PC-9 (cell line): ENCODE data around the gene SLC7A8. TPM values are rescaled to one million over a fixed set of nuclear protein-coding genes. Genes with fewer than 3 reads are reported as not detected.

Experiments used
- BruUV-seq: library from RNA; stranded (reverse); fragments of 400-500 nt; replicated peaks from 2 replicates; lab custom pipeline; 2021; lab: Mats Ljungman, UMichigan
- CTCF ChIA-PET: fragments of 300-600 bp; sonication (Branson Sonifier 250); formaldehyde crosslinking; loops from one replicate; lab custom pipeline; 2022; ENCODE audit warnings: antibody characterized with exemption; lab: Charles Lee
- POLR2A ChIA-PET: fragments of 300-600 bp; sonication (Branson Sonifier 250); formaldehyde crosslinking; loops from one replicate; lab custom pipeline; 2022; ENCODE audit warnings: antibody characterized with exemption; ENCODE audit not compliant: unreplicated experiment; lab: Charles Lee
- DNase-seq, 2 experiments: peaks; one replicate each; pipeline versions ENCODE4 v3.0.0 to v3.0.0-alpha.2; 2015 to 2022; ENCODE audit warnings: mixed read lengths in 1 of 2
- H2AFZ ChIP-seq: fragments of 200-600 bp; sonication (generic); 2 replicates; pipeline ENCODE4 v1.8.1; 2017; ENCODE audit warnings: antibody characterized with exemption
- H3F3A ChIP-seq: fragments of 200-600 bp; sonication (generic); 2 replicates; pipeline ENCODE4 v1.8.1; 2017; ENCODE audit warnings: antibody characterized with exemption, mild to moderate bottlenecking, low read depth; ENCODE audit not compliant: insufficient read depth
- H3K27ac ChIP-seq: fragments of 200-600 bp; sonication (generic); 2 replicates; pipeline ENCODE4 v1.6.1; 2016; ENCODE audit warnings: mixed run types
- H3K27me3 ChIP-seq: fragments of 200-600 bp; sonication (generic); 2 replicates; pipeline ENCODE4 v1.6.1; 2016; ENCODE audit warnings: low read depth, mixed run types; ENCODE audit not compliant: insufficient read depth
- H3K36me3 ChIP-seq: fragments of 200-600 bp; sonication (generic); 2 replicates; pipeline ENCODE4 v1.6.1; 2016; ENCODE audit warnings: low read depth, mixed run types
- H3K4me1 ChIP-seq: fragments of 200-600 bp; sonication (generic); replicated peaks from 2 replicates; pipeline ENCODE4 v1.6.1; 2016; ENCODE audit warnings: mixed run types; ENCODE audit not compliant: insufficient read depth
- H3K4me2 ChIP-seq: fragments of 200-600 bp; sonication (generic); 2 replicates; pipeline ENCODE4 v1.6.1; 2017; ENCODE audit warnings: mixed run types
- H3K4me3 ChIP-seq: fragments of 200-600 bp; sonication (generic); 2 replicates; pipeline ENCODE4 v1.6.1; 2016; ENCODE audit warnings: mixed run types
- H3K79me2 ChIP-seq: fragments of 200-600 bp; sonication (generic); 2 replicates; pipeline ENCODE4 v1.6.1; 2017; ENCODE audit warnings: low read depth, mixed run types
- H3K9me2 ChIP-seq: fragments of 200-600 bp; sonication (generic); 2 replicates; pipeline ENCODE4 v1.8.1; 2017; ENCODE audit warnings: mild to moderate bottlenecking; ENCODE audit not compliant: insufficient read depth
- H3K9me3 ChIP-seq: fragments of 200-600 bp; sonication (generic); 2 replicates; pipeline ENCODE4 v1.8.1; 2016; ENCODE audit warnings: low read depth; ENCODE audit not compliant: insufficient read depth
- H4K20me1 ChIP-seq: fragments of 200-600 bp; sonication (generic); 2 replicates; pipeline ENCODE4 v1.8.1; 2017; ENCODE audit not compliant: insufficient read depth
- EZH2 ChIP-seq: fragments of 200-600 bp; sonication (generic); IDR thresholded peaks from 2 replicates; pipeline ENCODE4 v1.8.0; 2017; ENCODE audit warnings: antibody characterized with exemption, low read depth
- intact Hi-C: fragments of 100-400 bp; cut with micrococcal nuclease; formaldehyde crosslinking; loops from one replicate; pipeline ENCODE4 v1.10.0; 2022; ENCODE audit not compliant: unreplicated experiment
- total RNA-seq: library from RNA; stranded (reverse); gene quantifications from 2 replicates; pipeline ENCODE4 v1.2.3, GENCODE V29; 2021
- TF ChIP-seq, protein P1 (sequence below): fragments of 200-600 bp; sonication (generic); conservative IDR thresholded peaks from 2 replicates; pipeline ENCODE4 v1.6.1; 2017; ENCODE audit warnings: mixed run types, antibody characterized with exemption, mild to moderate bottlenecking, moderate library complexity

The SLC7A8 gene
- total RNA-seq, 1 experiment from 2014 or later = 3.6 TPM

- Histone ChIP-seq H3K4me1 (no peaks in the 10 kb centered on the region; the same call in 1 of the 2 replicates), H3F3A (0 out of 2 replicates have a peak, but pooled peaks cover 5% of the 10 kb centered on the region), H3K27ac (no peak overlapping the region), H3K4me2 (no peak overlapping the region), H3K9me2 (no peaks in the 10 kb centered on the region), H3K9me3 (no peaks in the 10 kb centered on the region), H2AFZ (no peak overlapping the region), H3K79me2 (no peaks in the 10 kb centered on the region), H4K20me1 (no peaks in the 10 kb centered on the region), H3K4me3 (no peak overlapping the region), H3K36me3 (no peaks in the 10 kb centered on the region), H3K27me3 (no peaks in the 10 kb centered on the region)
- no TSS peak for BruUV-seq
- CTCF ChIA-PET = no interaction called here
- intact Hi-C loops = no loop called here
- no peak for DNase-seq
- TF ChIP-seq EZH2 = no peak
- TF ChIP-seq, protein P1, sequence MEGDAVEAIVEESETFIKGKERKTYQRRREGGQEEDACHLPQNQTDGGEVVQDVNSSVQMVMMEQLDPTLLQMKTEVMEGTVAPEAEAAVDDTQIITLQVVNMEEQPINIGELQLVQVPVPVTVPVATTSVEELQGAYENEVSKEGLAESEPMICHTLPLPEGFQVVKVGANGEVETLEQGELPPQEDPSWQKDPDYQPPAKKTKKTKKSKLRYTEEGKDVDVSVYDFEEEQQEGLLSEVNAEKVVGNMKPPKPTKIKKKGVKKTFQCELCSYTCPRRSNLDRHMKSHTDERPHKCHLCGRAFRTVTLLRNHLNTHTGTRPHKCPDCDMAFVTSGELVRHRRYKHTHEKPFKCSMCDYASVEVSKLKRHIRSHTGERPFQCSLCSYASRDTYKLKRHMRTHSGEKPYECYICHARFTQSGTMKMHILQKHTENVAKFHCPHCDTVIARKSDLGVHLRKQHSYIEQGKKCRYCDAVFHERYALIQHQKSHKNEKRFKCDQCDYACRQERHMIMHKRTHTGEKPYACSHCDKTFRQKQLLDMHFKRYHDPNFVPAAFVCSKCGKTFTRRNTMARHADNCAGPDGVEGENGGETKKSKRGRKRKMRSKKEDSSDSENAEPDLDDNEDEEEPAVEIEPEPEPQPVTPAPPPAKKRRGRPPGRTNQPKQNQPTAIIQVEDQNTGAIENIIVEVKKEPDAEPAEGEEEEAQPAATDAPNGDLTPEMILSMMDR = no peak
- POLR2A ChIA-PET = no interaction called here
Measured at GRCh38 chr14:23173031-23173430, 10.4 kb downstream of the SLC7A8 start.

DNA sequence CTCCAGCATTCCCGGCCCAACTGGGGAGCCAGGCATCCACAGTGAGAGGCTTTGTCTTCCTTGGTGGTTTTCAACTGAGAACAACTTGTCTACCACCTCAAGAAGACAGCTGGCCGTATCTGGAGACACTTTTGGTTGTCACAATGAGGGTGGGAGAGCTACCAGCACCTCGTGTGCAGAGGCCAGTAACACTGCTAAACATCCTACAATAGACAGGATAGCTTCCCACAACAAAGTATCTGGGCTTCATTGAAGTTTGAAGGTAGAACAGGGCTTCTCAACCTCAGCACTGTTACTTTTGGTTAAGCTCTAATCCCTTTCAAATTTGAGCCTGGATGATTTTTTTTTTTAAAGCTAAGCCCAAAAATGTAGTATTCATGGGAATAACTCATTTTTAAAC, 10.9 kb downstream of the SLC7A8 start:
- Histone ChIP-seq H3K9me2 (no peaks in the 10 kb centered on the region), H4K20me1 (no peaks in the 10 kb centered on the region), H3K4me3 (no peak overlapping the region), H3K27ac (no peak overlapping the region), H3K79me2 (no peaks in the 10 kb centered on the region), H3K4me1 (no peaks in the 10 kb centered on the region; the same call in 1 of the 2 replicates), H2AFZ (no peak overlapping the region), H3K27me3 (no peaks in the 10 kb centered on the region), H3K36me3 (no peaks in the 10 kb centered on the region), H3K9me3 (no peaks in the 10 kb centered on the region), H3K4me2 (no peak overlapping the region), H3F3A (0 out of 2 replicates have a peak, but pooled peaks cover 5% of the 10 kb centered on the region)
- intact Hi-C loops = no loop called here
- no TSS peak for BruUV-seq
- ChIA-PET POLR2A (no interaction called here), CTCF (no interaction called here)
- DNase-seq = no peak
- TF ChIP-seq EZH2 = no peak
- TF ChIP-seq, protein P1 = no peak

- H3K27me3 ChIP-seq = no peaks in the 10 kb centered on the region
- H3K36me3 ChIP-seq = no peaks in the 10 kb centered on the region
- H3K4me2 ChIP-seq = no peak overlapping the region
- no peaks in the 10 kb centered on the region for H3K79me2 ChIP-seq
- H3F3A ChIP-seq = 0 out of 2 replicates have a peak, but pooled peaks cover 5% of the 10 kb centered on the region
- H2AFZ ChIP-seq = no peak overlapping the region
- TF ChIP-seq, protein P1 = no peak
- no peak for TF ChIP-seq EZH2
- H3K27ac ChIP-seq = no peak overlapping the region
- H4K20me1 ChIP-seq = no peaks in the 10 kb centered on the region
- no TSS peak for BruUV-seq
- intact Hi-C loops = no loop called here
- no peak overlapping the region for H3K4me3 ChIP-seq
- no peaks in the 10 kb centered on the region for H3K9me3 ChIP-seq
- ChIA-PET CTCF (no interaction called here), POLR2A (no interaction called here)
- H3K4me1 ChIP-seq = no peaks in the 10 kb centered on the region; the same call in 1 of the 2 replicates
- H3K9me2 ChIP-seq = no peaks in the 10 kb centered on the region
- DNase-seq = no peak
Measured at GRCh38 chr14:23172096-23172495, 11.4 kb downstream of the SLC7A8 start.
